OCI-LY3 (cell line): Measurements from ENCODE around the gene REEP1.

Source experiments
- H2AFZ ChIP-seq: fragments of 200-600, 300-600 bp; shearing (Covaris generic); 2 replicates; pipeline ENCODE4 v1.6.0; 2014; ENCODE audit warnings: antibody characterized with exemption, low read depth, low read length
- H3K27ac ChIP-seq: fragments of 200-600, 300-600 bp; sonication (generic); 2 replicates; pipeline ENCODE4 v1.5.1; 2014; ENCODE audit warnings: mild to moderate bottlenecking, low read length, moderate library complexity, mixed read lengths
- H3K27me3 ChIP-seq: fragments of 200-600, 300-600 bp; sonication (generic); 2 replicates; pipeline ENCODE4 v1.6.1; 2014; ENCODE audit warnings: low read depth, low read length, mixed read lengths
- H3K36me3 ChIP-seq: fragments of 200-600, 300-600 bp; sonication (generic); replicated peaks from 2 replicates; pipeline ENCODE3; 2014; ENCODE audit warnings: low read depth, low read length, mixed read lengths
- H3K4me1 ChIP-seq: fragments of 300-600, 200-600 bp; sonication (generic); 2 replicates; pipeline ENCODE4 v1.6.1; 2014; ENCODE audit warnings: low read length, mixed read lengths
- H3K4me2 ChIP-seq: fragments of 200-600, 300-600 bp; sonication (generic); 2 replicates; pipeline ENCODE4 v1.6.1; 2014; ENCODE audit warnings: low read length, mixed read lengths
- H3K4me3 ChIP-seq: fragments of 300-600, 200-600 bp; sonication (generic); 2 replicates; pipeline ENCODE4 v1.5.1; 2014; ENCODE audit warnings: antibody characterized with exemption, mild to moderate bottlenecking, low read length, moderate library complexity
- H3K79me2 ChIP-seq: fragments of 300-600, 200-600 bp; shearing (Covaris generic); 2 replicates; pipeline ENCODE4 v1.6.1; 2014; ENCODE audit warnings: mild to moderate bottlenecking, low read length, mixed read lengths
- H3K9ac ChIP-seq: fragments of 300-600, 200-600 bp; shearing (Covaris generic); 2 replicates; pipeline ENCODE4 v1.6.0; 2014; ENCODE audit warnings: mild to moderate bottlenecking, low read length, moderate library complexity
- H3K9me3 ChIP-seq: fragments of 200-600, 300-600 bp; shearing (Covaris generic); 2 replicates; pipeline ENCODE4 v1.6.1; 2014; ENCODE audit warnings: low read length, mixed read lengths; ENCODE audit not compliant: insufficient read depth
- H4K20me1 ChIP-seq: fragments of 200-600, 300-600 bp; sonication (generic); 2 replicates; pipeline ENCODE4 v1.6.1; 2016; ENCODE audit warnings: low read length, mixed read lengths; ENCODE audit not compliant: insufficient read depth
- EZH2phosphoT487 ChIP-seq: fragments of 200-600 bp; shearing (Covaris generic); IDR thresholded peaks from 2 replicates; pipeline ENCODE4 v1.6.1; 2018; ENCODE audit warnings: antibody characterized with exemption, mixed run types, low read depth
- TF ChIP-seq, protein P1 (sequence below): fragments of 200-600, 300-600 bp; sonication (generic); IDR thresholded peaks from 2 replicates; pipeline ENCODE4 v1.5.1; 2014; ENCODE audit warnings: antibody characterized with exemption, low read length, low read depth

Gene REEP1

DNA sequence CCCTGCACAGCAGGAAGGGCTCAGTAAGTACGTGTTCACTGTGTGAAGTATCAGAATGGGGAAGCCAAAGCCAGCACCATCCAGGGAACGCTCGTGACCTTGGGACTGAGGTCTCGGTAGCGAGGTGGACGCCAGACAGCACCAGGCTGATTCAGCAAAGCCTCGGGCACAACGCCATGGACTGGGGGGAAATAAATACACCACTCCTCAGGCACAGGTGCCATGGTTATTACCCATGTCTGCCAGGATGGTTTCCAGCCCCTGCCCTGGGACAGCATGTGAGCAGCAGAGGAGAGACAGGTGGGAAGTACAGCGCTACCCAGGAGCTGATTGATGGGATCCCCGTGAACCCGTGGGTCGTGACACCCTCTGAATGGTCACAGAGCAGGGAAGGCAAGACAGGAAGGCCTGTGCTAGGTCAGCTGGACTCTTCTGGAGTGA is 53.0 kb downstream of the REEP1 start:
- H2AFZ ChIP-seq = no peak overlapping the region
- no peaks in the 10 kb centered on the region for H3K4me1 ChIP-seq
- no peaks in the 10 kb centered on the region for H3K9me3 ChIP-seq
- peaks cover 8% of the 10 kb centered on the region; the same call in 1 of the 2 replicates for H3K27me3 ChIP-seq
- no peaks in the 10 kb centered on the region for H4K20me1 ChIP-seq
- H3K36me3 ChIP-seq = no peaks in the 10 kb centered on the region
- H3K27ac ChIP-seq = no peak overlapping the region
- H3K4me2 ChIP-seq = no peak overlapping the region
- no peaks in the 10 kb centered on the region for H3K79me2 ChIP-seq
- H3K4me3 ChIP-seq = no peak overlapping the region
- H3K9ac ChIP-seq = no peak overlapping the region
- TF ChIP-seq, protein P1, sequence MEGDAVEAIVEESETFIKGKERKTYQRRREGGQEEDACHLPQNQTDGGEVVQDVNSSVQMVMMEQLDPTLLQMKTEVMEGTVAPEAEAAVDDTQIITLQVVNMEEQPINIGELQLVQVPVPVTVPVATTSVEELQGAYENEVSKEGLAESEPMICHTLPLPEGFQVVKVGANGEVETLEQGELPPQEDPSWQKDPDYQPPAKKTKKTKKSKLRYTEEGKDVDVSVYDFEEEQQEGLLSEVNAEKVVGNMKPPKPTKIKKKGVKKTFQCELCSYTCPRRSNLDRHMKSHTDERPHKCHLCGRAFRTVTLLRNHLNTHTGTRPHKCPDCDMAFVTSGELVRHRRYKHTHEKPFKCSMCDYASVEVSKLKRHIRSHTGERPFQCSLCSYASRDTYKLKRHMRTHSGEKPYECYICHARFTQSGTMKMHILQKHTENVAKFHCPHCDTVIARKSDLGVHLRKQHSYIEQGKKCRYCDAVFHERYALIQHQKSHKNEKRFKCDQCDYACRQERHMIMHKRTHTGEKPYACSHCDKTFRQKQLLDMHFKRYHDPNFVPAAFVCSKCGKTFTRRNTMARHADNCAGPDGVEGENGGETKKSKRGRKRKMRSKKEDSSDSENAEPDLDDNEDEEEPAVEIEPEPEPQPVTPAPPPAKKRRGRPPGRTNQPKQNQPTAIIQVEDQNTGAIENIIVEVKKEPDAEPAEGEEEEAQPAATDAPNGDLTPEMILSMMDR = no peak
- TF ChIP-seq EZH2phosphoT487 = no peak

DNA sequence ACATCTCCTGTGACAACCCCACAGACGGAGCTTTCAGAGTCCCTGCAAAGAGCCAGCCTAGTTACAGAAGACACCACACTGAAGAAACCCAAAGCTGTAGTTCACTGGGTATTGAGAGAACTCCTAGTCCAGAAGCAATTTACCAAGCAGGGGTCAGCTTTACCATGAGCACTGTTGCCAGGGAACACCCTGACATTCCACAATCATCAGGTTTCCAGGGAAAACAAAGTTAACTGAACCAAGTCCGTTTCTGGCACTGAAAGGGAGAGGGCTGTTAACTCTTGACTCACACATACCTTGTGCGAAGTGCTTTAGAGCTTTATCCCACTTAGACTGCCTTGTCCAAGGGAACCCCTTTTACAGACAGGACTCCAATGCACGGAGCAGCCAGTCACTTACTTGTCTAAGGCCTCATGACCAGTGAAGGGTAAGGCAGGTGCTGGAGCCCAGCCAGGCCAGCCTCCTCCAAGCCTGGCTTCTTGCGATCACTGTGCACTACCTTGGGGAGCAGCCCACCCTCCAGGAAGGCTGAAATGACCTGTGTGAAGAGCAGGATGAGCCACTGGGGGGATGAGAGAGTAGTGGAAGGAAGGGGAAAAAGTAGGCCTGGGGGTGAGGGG is 53.9 kb downstream of the REEP1 start:
- peaks cover 16% of the 10 kb centered on the region; the same call in 1 of the 2 replicates for H3K27me3 ChIP-seq
- no peaks in the 10 kb centered on the region for H3K36me3 ChIP-seq
- H3K4me2 ChIP-seq = no peak overlapping the region
- H3K4me3 ChIP-seq = no peak overlapping the region
- H3K27ac ChIP-seq = no peak overlapping the region
- no peak overlapping the region for H3K9ac ChIP-seq
- H2AFZ ChIP-seq = no peak overlapping the region
- no peaks in the 10 kb centered on the region for H3K9me3 ChIP-seq
- no peaks in the 10 kb centered on the region for H3K79me2 ChIP-seq
- no peaks in the 10 kb centered on the region for H4K20me1 ChIP-seq
- no peak for TF ChIP-seq EZH2phosphoT487
- TF ChIP-seq, protein P1 = no peak
- no peaks in the 10 kb centered on the region for H3K4me1 ChIP-seq

DNA sequence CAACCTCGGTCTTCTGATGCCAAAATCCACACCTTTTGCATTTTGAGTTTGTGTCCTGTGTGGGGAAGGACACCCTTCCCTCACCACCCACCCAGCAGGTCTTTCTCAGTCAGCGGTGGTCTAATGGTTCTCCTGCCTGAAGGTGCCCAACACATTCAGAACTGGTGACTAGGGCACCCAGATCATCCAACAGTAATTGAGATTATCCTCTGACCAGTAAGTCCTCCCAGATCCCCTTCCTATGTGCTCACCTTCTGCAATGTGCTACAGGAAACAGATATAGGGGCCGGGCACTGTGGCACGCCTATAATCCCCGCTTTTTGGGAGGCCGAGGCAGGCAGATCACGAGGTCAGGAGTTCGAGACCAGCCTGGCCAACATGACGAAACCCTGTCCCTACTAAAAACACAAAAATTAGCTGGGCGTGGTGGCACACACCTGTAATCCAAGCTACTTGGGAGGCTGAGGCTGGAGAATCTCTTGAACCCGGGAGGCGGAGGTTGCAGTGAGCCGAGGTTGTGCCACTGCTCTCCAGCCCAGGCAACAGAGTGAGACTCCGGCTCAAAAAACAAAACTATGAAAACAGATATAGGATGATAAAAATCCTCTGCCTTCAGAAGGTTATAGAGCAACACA is 56.2 kb downstream of the REEP1 start:
- Histone ChIP-seq H3K4me1 (no peaks in the 10 kb centered on the region), H3K9ac (no peak overlapping the region), H3K4me2 (no peak overlapping the region), H2AFZ (no peak overlapping the region), H3K4me3 (no peak overlapping the region), H3K79me2 (no peaks in the 10 kb centered on the region), H3K27me3 (peaks cover 23% of the 10 kb centered on the region; the same call in 1 of the 2 replicates), H3K9me3 (no peaks in the 10 kb centered on the region), H3K27ac (no peak overlapping the region), H3K36me3 (no peaks in the 10 kb centered on the region), H4K20me1 (no peaks in the 10 kb centered on the region)
- no peak for TF ChIP-seq EZH2phosphoT487
- TF ChIP-seq, protein P1 = no peak

DNA sequence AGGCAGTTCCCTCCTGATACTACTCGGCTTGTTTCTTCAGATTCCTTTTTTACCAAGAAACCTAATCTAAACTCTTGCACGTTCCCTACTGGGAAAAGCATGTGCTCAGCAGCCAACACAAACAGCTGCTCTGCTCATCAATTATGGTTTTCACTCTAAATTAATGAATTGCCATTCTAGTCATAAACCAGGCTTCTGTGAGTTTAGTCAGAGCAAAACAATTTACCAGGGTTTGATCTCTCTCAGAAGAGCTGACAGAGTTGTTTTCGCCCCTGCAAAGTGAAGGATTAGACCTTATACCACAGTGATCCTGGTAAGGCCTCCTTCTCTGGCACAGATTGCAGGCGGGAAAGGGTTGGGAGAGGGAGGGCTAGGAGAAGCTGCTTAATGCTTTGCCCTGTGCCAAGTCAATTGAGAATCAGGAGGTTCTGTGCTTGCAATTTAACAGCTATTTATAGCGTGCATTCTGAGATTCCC is 57.2 kb downstream of the REEP1 start:
- H3K4me1 ChIP-seq = peaks cover 4% of the 10 kb centered on the region; the same call in 1 of the 2 replicates
- H3K9me3 ChIP-seq = no peaks in the 10 kb centered on the region
- no peaks in the 10 kb centered on the region for H3K36me3 ChIP-seq
- no peak overlapping the region for H3K27ac ChIP-seq
- H3K9ac ChIP-seq = no peak overlapping the region
- H3K27me3 ChIP-seq = peaks cover 19% of the 10 kb centered on the region; the same call in 1 of the 2 replicates
- H3K4me3 ChIP-seq = no peak overlapping the region
- no peaks in the 10 kb centered on the region for H4K20me1 ChIP-seq
- H3K79me2 ChIP-seq = no peaks in the 10 kb centered on the region
- no peak for TF ChIP-seq EZH2phosphoT487
- TF ChIP-seq, protein P1 = no peak
- H2AFZ ChIP-seq = no peak overlapping the region
- no peak overlapping the region for H3K4me2 ChIP-seq
